ENCODE data around the gene OSBPL10.

Gene OSBPL10

GRCh38 chr3:31772272-31772671, 208.8 kb downstream of the OSBPL10 start:
- Histone ChIP-seq H3K36me3 (ENCODE audit: insufficient read depth, low read length) (no peaks in the 10 kb centered on the region), H3K4me3 (ENCODE audit: low read length, poor library complexity, severe bottlenecking) (no peak overlapping the region), H3K27me3 (ENCODE audit: insufficient read depth, low read length, poor library complexity, severe bottlenecking) (no peaks in the 10 kb centered on the region), H3K4me2 (ENCODE audit: low read depth, low read length, poor library complexity, severe bottlenecking) (no peak overlapping the region), H3K9me2 (replicated peaks; ENCODE audit: low read depth, low read length) (no peaks in the 10 kb centered on the region), H3K79me2 (ENCODE audit: insufficient read depth, low read length) (peaks cover 14% of the 10 kb centered on the region; the same call in 1 of the 2 replicates), H3K9ac (ENCODE audit: low read depth, low read length, poor library complexity, severe bottlenecking) (no peak overlapping the region), H3K9me3 (ENCODE audit: insufficient read depth, low read depth, low read length) (no peaks in the 10 kb centered on the region), H3K4me1 (ENCODE audit: insufficient read depth, low read length, poor library complexity, severe bottlenecking) (no peaks in the 10 kb centered on the region), H2AFZ (ENCODE audit: low read length) (no peak overlapping the region), H3F3A (ENCODE audit: low read depth) (no peaks in the 10 kb centered on the region), H4K20me1 (ENCODE audit: insufficient read depth, low read length, poor library complexity, severe bottlenecking) (no peaks in the 10 kb centered on the region)
- TF ChIP-seq EZH2phosphoT487 (IDR thresholded peaks at IDR 0.05; ENCODE audit: borderline replicate concordance) (no peak), CTCF (conservative IDR thresholded peaks at IDR 0.05; ENCODE audit: low read length) (no peak)

- H3F3A ChIP-seq (ENCODE audit: low read depth), result no peaks in the 10 kb centered on the region
- H3K4me3 ChIP-seq (ENCODE audit: low read length, poor library complexity, severe bottlenecking), result no peak overlapping the region
- no peaks in the 10 kb centered on the region for H3K9me2 ChIP-seq (replicated peaks; ENCODE audit: low read depth, low read length)
- H3K9me3 ChIP-seq (ENCODE audit: insufficient read depth, low read depth, low read length), result no peaks in the 10 kb centered on the region
- peaks cover 14% of the 10 kb centered on the region; the same call in 1 of the 2 replicates for H3K79me2 ChIP-seq (ENCODE audit: insufficient read depth, low read length)
- no peak overlapping the region for H3K4me2 ChIP-seq (ENCODE audit: low read depth, low read length, poor library complexity, severe bottlenecking)
- H4K20me1 ChIP-seq (ENCODE audit: insufficient read depth, low read length, poor library complexity, severe bottlenecking), result no peaks in the 10 kb centered on the region
- no peaks in the 10 kb centered on the region for H3K27me3 ChIP-seq (ENCODE audit: insufficient read depth, low read length, poor library complexity, severe bottlenecking)
- H2AFZ ChIP-seq (ENCODE audit: low read length), result no peak overlapping the region
- H3K36me3 ChIP-seq (ENCODE audit: insufficient read depth, low read length), result no peaks in the 10 kb centered on the region
- no peak overlapping the region for H3K9ac ChIP-seq (ENCODE audit: low read depth, low read length, poor library complexity, severe bottlenecking)
- TF ChIP-seq CTCF (conservative IDR thresholded peaks at IDR 0.05; ENCODE audit: low read length) (no peak), EZH2phosphoT487 (IDR thresholded peaks at IDR 0.05; ENCODE audit: borderline replicate concordance) (no peak)
- no peaks in the 10 kb centered on the region for H3K4me1 ChIP-seq (ENCODE audit: insufficient read depth, low read length, poor library complexity, severe bottlenecking)
Measured at GRCh38 chr3:31770822-31771326, 210.2 kb downstream of the OSBPL10 start.

- Histone ChIP-seq H3K9me2 (replicated peaks; ENCODE audit: low read depth, low read length) (no peaks in the 10 kb centered on the region), H3K4me1 (ENCODE audit: insufficient read depth, low read length, poor library complexity, severe bottlenecking) (no peaks in the 10 kb centered on the region), H4K20me1 (ENCODE audit: insufficient read depth, low read length, poor library complexity, severe bottlenecking) (no peaks in the 10 kb centered on the region), H3K36me3 (ENCODE audit: insufficient read depth, low read length) (no peaks in the 10 kb centered on the region), H3F3A (ENCODE audit: low read depth) (no peaks in the 10 kb centered on the region), H3K4me3 (ENCODE audit: low read length, poor library complexity, severe bottlenecking) (no peak overlapping the region), H3K9ac (ENCODE audit: low read depth, low read length, poor library complexity, severe bottlenecking) (no peak overlapping the region), H2AFZ (ENCODE audit: low read length) (no peak overlapping the region), H3K4me2 (ENCODE audit: low read depth, low read length, poor library complexity, severe bottlenecking) (no peak overlapping the region), H3K27me3 (ENCODE audit: insufficient read depth, low read length, poor library complexity, severe bottlenecking) (no peaks in the 10 kb centered on the region), H3K79me2 (ENCODE audit: insufficient read depth, low read length) (peaks cover 14% of the 10 kb centered on the region; the same call in 1 of the 2 replicates), H3K9me3 (ENCODE audit: insufficient read depth, low read depth, low read length) (no peaks in the 10 kb centered on the region)
- TF ChIP-seq CTCF (conservative IDR thresholded peaks at IDR 0.05; ENCODE audit: low read length), result peak; percentile 66
- TF ChIP-seq EZH2phosphoT487 (IDR thresholded peaks at IDR 0.05; ENCODE audit: borderline replicate concordance), result no peak
Measured at GRCh38 chr3:31768479-31769125, 212.5 kb downstream of the OSBPL10 start.

Data from Loucy (cell line).